H9 (cell line): ENCODE results near the gene P2RX6. TPM values are rescaled to one million over a fixed set of nuclear protein-coding genes. Genes with fewer than 3 reads are reported as not detected.

Experiments
- DNase-seq: peaks from one replicate; pipeline ENCODE4 v3.0.0-alpha.2; 2017
- H2AFZ ChIP-seq: one replicate; pipeline ENCODE4 v1.6.1; 2013; ENCODE audit warnings: mild to moderate bottlenecking, low read length, control low read depth, moderate library complexity
- H2AK5ac ChIP-seq: 2 replicates; pipeline ENCODE4 v1.6.1; 2013; ENCODE audit warnings: low read length, control low read depth, mixed read lengths; ENCODE audit not compliant: insufficient read length
- H2BK120ac ChIP-seq: one replicate; pipeline ENCODE4 v1.6.1; 2013; ENCODE audit warnings: low read depth, mild to moderate bottlenecking, low read length, control low read depth, inconsistent platforms; ENCODE audit not compliant: poor library complexity, severe bottlenecking
- H2BK12ac ChIP-seq: 2 replicates; pipeline ENCODE4 v1.6.1; 2013; ENCODE audit warnings: low read length, control low read depth, mixed read lengths, low read depth; ENCODE audit not compliant: insufficient read length
- H2BK15ac ChIP-seq: 2 replicates; pipeline ENCODE4 v1.6.1; 2013; ENCODE audit warnings: low read depth, low read length, control low read depth
- H2BK20ac ChIP-seq: one replicate; pipeline ENCODE4 v1.6.1; 2013; ENCODE audit warnings: low read depth, mild to moderate bottlenecking, low read length, control low read depth, inconsistent platforms; ENCODE audit not compliant: poor library complexity, severe bottlenecking
- H2BK5ac ChIP-seq: 2 replicates; pipeline ENCODE4 v1.6.1; 2013; ENCODE audit warnings: low read length, control low read depth, mixed read lengths; ENCODE audit not compliant: insufficient read length
- H3K14ac ChIP-seq: 2 replicates; pipeline ENCODE4 v1.6.1; 2013; ENCODE audit warnings: low read length, control low read depth; ENCODE audit not compliant: insufficient read depth
- H3K18ac ChIP-seq: 2 replicates; pipeline ENCODE4 v1.6.1; 2013; ENCODE audit warnings: low read depth, mild to moderate bottlenecking, mixed read lengths, low read length, control low read depth; ENCODE audit not compliant: insufficient read length
- H3K23ac ChIP-seq: 2 replicates; pipeline ENCODE4 v1.6.1; 2013; ENCODE audit warnings: low read length, control low read depth, mixed read lengths, low read depth; ENCODE audit not compliant: insufficient read length
- H3K23me2 ChIP-seq: 2 replicates; pipeline ENCODE4 v1.6.1; 2013; ENCODE audit warnings: low read depth, mild to moderate bottlenecking, mixed read lengths, low read length, control low read depth; ENCODE audit not compliant: insufficient read length, poor library complexity, severe bottlenecking
- H3K27ac ChIP-seq: 2 replicates; pipeline ENCODE4 v1.5.1; 2013; ENCODE audit warnings: low read length, control low read depth, mixed read lengths, low read depth; ENCODE audit not compliant: insufficient read length
- H3K27me3 ChIP-seq: 2 replicates; pipeline ENCODE4 v1.6.1; 2013; ENCODE audit warnings: low read length, control low read depth, inconsistent platforms; ENCODE audit not compliant: insufficient read depth
- H3K4ac ChIP-seq: 2 replicates; pipeline ENCODE4 v1.6.1; 2013; ENCODE audit warnings: low read depth, mild to moderate bottlenecking, control low read depth, inconsistent platforms, low read length, moderate library complexity
- H3K4me1 ChIP-seq: 2 replicates; pipeline ENCODE4 v1.6.1; 2013; ENCODE audit warnings: low read length, control low read depth, inconsistent platforms; ENCODE audit not compliant: insufficient read depth
- H3K4me2 ChIP-seq: 2 replicates; pipeline ENCODE4 v1.6.1; 2013; ENCODE audit warnings: low read length, control low read depth, mixed read lengths; ENCODE audit not compliant: insufficient read length, insufficient read depth
- H3K56ac ChIP-seq: 2 replicates; pipeline ENCODE4 v1.6.1; 2013; ENCODE audit warnings: low read depth, mild to moderate bottlenecking, mixed read lengths, low read length, control low read depth; ENCODE audit not compliant: insufficient read length
- H3K79me1 ChIP-seq: 2 replicates; pipeline ENCODE4 v1.6.1; 2013; ENCODE audit warnings: low read depth, mild to moderate bottlenecking, moderate library complexity, low read length, control low read depth, inconsistent platforms; ENCODE audit not compliant: insufficient read depth, poor library complexity, severe bottlenecking
- H3K79me2 ChIP-seq: 2 replicates; pipeline ENCODE4 v1.6.1; 2013; ENCODE audit warnings: low read length, control low read depth, inconsistent platforms; ENCODE audit not compliant: insufficient read depth
- H3K9ac ChIP-seq: 2 replicates; pipeline ENCODE4 v1.6.1; 2013; ENCODE audit warnings: low read length, control low read depth, mixed read lengths; ENCODE audit not compliant: insufficient read length; ENCODE audit errors: extremely low read depth
- H3K9me3 ChIP-seq: one replicate; pipeline ENCODE4 v1.6.1; 2013; ENCODE audit warnings: low read depth, low read length, inconsistent platforms; ENCODE audit not compliant: control insufficient read depth
- H3T11ph ChIP-seq: one replicate; pipeline ENCODE4 v1.6.1; 2013; ENCODE audit warnings: mild to moderate bottlenecking, low read length, control low read depth, inconsistent platforms
- H4K20me1 ChIP-seq: one replicate; pipeline ENCODE4 v1.6.1; 2013; ENCODE audit not compliant: control insufficient read depth, insufficient read length, insufficient read depth
- H4K5ac ChIP-seq: 2 replicates; pipeline ENCODE4 v1.6.1; 2013; ENCODE audit warnings: low read depth, mild to moderate bottlenecking, mixed read lengths, low read length, control low read depth; ENCODE audit not compliant: insufficient read length
- H4K8ac ChIP-seq: replicated peaks from 2 replicates; pipeline ENCODE4 v1.6.1; 2013; ENCODE audit warnings: low read length, control low read depth, mixed read lengths, low read depth; ENCODE audit not compliant: insufficient read length
- H4K91ac ChIP-seq: 2 replicates; pipeline ENCODE4 v1.6.1; 2013; ENCODE audit warnings: low read depth, mild to moderate bottlenecking, moderate library complexity, mixed read lengths, low read length, control low read depth; ENCODE audit not compliant: insufficient read length
- H3K27ac Mint-ChIP-seq, 3 experiments: 2 replicates in 2 of 3; 3 replicates in 1 of 3; pipeline ENCODE4 v1.8.0; 2020 to 2021; ENCODE audit warnings: mixed read lengths in 3 of 3, mild to moderate bottlenecking in 1 of 3, moderate library complexity in 1 of 3
- H3K27me3 Mint-ChIP-seq: 2 replicates; pipeline ENCODE4 v1.8.0; 2021; ENCODE audit warnings: low read depth, mild to moderate bottlenecking, moderate library complexity, mixed read lengths
- H3K36me3 Mint-ChIP-seq, 3 experiments: 2 replicates in 2 of 3; 3 replicates in 1 of 3; pipeline ENCODE4 v1.8.0; 2020 to 2021; ENCODE audit warnings: low read depth in 3 of 3, mixed read lengths in 3 of 3; ENCODE audit not compliant: insufficient read depth in 1 of 3
- H3K4me1 Mint-ChIP-seq, 2 experiments: 2 replicates each; pipeline ENCODE4 v1.8.0; 2020; ENCODE audit warnings: mixed read lengths in 2 of 2
- H3K4me3 Mint-ChIP-seq, 2 experiments: 2 replicates in 1 of 2; 3 replicates in 1 of 2; pipeline ENCODE4 v1.8.0; 2020 to 2021; ENCODE audit warnings: mild to moderate bottlenecking in 2 of 2, mixed read lengths in 2 of 2, moderate library complexity in 1 of 2
- H3K9me3 Mint-ChIP-seq, 2 experiments: 2 replicates in 1 of 2; 3 replicates in 1 of 2; pipeline ENCODE4 v1.8.0; 2020; ENCODE audit warnings: mild to moderate bottlenecking in 2 of 2, mixed read lengths in 2 of 2, moderate library complexity in 1 of 2
- WGBS: extraction: QIAGEN DNeasy Blood & Tissue Kit; methylation state at CpG from one replicate; pipeline ENCODE4 v1.1.7; 2013; ENCODE audit warnings: missing lambda C conversion rate, low lambda C conversion rate, mixed read lengths; ENCODE audit not compliant: insufficient read length; ENCODE audit errors: extremely low coverage; 5-methylcytosine and 5-hydroxymethylcytosine counted together
- total RNA-seq: library from RNA; stranded (reverse); gene quantifications from 2 replicates; pipeline ENCODE4 v1.2.1, GENCODE V29; 2021
- TF ChIP-seq, protein P1 (sequence below): fragments of 200-600 bp; sonication (generic); conservative IDR thresholded peaks from 3 replicates; pipeline ENCODE4 v1.8.0; 2021; ENCODE audit warnings: antibody characterized with exemption, mild to moderate bottlenecking

The P2RX6 gene
- total RNA-seq, 1 experiment from 2014 or later, result not detected

DNA sequence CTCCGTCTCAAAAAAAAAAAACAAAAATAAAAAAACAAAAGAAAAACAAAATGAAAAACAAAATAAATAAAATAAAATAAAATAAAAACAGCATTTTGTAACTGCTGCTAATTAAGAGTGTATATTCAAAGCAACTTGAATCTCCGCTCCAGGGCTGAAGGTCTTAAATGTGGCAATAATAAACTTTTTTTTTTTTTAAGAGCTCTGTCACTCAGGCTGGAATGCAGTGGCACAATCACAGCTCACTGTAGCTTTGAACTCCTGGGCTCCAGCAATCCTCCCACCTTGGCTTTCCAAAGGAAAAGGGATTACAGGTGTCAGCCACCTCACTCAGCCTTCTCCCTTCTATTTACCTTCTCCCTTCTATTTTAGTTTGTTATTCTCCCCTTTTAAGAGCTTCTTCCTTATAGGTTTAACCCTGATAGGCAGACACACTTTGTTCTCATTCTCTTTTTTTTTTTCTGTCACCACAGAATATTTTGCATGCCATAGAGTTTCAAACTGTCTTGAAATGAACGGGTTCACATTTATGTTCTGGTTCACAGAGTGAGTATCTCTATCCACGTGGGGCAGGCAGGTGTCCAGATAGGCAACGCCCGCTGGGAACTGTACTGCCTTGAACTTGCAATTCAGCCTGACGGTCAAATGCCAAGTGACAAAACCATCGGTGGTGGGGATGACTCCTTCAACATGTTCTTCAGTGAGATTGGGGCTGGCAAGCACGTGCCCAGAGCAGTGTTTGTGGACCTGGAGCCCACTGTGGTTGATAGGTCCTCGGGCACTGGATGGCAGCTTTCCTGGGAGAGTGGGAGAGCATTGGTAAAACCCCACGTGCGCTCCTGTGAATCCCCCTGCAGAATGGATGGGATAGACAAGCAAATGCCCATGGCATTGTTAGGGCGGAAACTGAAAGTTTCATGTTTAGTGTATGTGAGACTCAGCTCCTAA, 50.2 kb downstream of the P2RX6 start:
- H4K20me1 ChIP-seq, result no peaks in the 10 kb centered on the region
- no peak overlapping the region for H3K4ac ChIP-seq
- H4K5ac ChIP-seq, result no peak overlapping the region
- Mint-ChIP-seq H3K27ac (no peak overlapping the region; a peak in 1 of 7 replicates), H3K4me1 (no peaks in the 10 kb centered on the region), H3K27me3 (peaks cover 12% of the 10 kb centered on the region), H3K36me3 (peaks cover 0 to 5% (median 0%) of the 10 kb centered on the region in 3 experiments; a peak in 1 of 7 replicates), H3K4me3 (no peak overlapping the region), H3K9me3 (peaks cover 5 to 6% of the 10 kb centered on the region in 2 experiments; a peak in 4 of 5 replicates)
- no peak overlapping the region for H3K18ac ChIP-seq
- H3K56ac ChIP-seq, result no peak overlapping the region
- no peak overlapping the region for H2BK5ac ChIP-seq
- no peak overlapping the region for H3K9ac ChIP-seq
- H2BK15ac ChIP-seq, result no peak overlapping the region; the same call in 1 of the 2 replicates
- no peak overlapping the region for H3K27ac ChIP-seq
- H3K79me2 ChIP-seq, result no peaks in the 10 kb centered on the region
- H2BK12ac ChIP-seq, result no peak overlapping the region
- no peaks in the 10 kb centered on the region for H3K27me3 ChIP-seq
- no peak overlapping the region; the same call in 1 of the 2 replicates for H3K14ac ChIP-seq
- DNase-seq, result no peak
- no peaks in the 10 kb centered on the region for H3K9me3 ChIP-seq
- no peak overlapping the region for H4K91ac ChIP-seq
- H4K8ac ChIP-seq, result no peak overlapping the region
- no peak overlapping the region for H2BK120ac ChIP-seq
- H3K23ac ChIP-seq, result no peak overlapping the region
- H3K4me2 ChIP-seq, result no peak overlapping the region
- H2AFZ ChIP-seq, result no peak overlapping the region
- no CpG with 5 or more reads among the region's 13 CpGs for WGBS
- no peak overlapping the region for H2AK5ac ChIP-seq
- H3T11ph ChIP-seq, result no peak overlapping the region
- H3K4me1 ChIP-seq, result no peaks in the 10 kb centered on the region
- H3K23me2 ChIP-seq, result no peaks in the 10 kb centered on the region
- H3K79me1 ChIP-seq, result no peaks in the 10 kb centered on the region
- H2BK20ac ChIP-seq, result no peak overlapping the region
- TF ChIP-seq, protein P1, sequence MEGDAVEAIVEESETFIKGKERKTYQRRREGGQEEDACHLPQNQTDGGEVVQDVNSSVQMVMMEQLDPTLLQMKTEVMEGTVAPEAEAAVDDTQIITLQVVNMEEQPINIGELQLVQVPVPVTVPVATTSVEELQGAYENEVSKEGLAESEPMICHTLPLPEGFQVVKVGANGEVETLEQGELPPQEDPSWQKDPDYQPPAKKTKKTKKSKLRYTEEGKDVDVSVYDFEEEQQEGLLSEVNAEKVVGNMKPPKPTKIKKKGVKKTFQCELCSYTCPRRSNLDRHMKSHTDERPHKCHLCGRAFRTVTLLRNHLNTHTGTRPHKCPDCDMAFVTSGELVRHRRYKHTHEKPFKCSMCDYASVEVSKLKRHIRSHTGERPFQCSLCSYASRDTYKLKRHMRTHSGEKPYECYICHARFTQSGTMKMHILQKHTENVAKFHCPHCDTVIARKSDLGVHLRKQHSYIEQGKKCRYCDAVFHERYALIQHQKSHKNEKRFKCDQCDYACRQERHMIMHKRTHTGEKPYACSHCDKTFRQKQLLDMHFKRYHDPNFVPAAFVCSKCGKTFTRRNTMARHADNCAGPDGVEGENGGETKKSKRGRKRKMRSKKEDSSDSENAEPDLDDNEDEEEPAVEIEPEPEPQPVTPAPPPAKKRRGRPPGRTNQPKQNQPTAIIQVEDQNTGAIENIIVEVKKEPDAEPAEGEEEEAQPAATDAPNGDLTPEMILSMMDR, result no peak
